ENCODE data around the gene TRIM10.

Gene TRIM10

GRCh38 chr6:30154709-30155519, 6.1 kb downstream of the TRIM10 start:
- Histone ChIP-seq H4K8ac (ENCODE audit: low read length) (no peak overlapping the region), H2BK12ac (ENCODE audit: low read length in 2 of 2) (no peak overlapping the region), H2AK5ac (ENCODE audit: low read length, severe bottlenecking) (no peak overlapping the region), H3K79me1 (replicated peaks; ENCODE audit: low read length, poor library complexity, severe bottlenecking) (no peaks in the 10 kb centered on the region), H3K14ac (ENCODE audit: low read length in 2 of 2) (no peak overlapping the region), H3K27me3 (ENCODE audit: control insufficient read depth in 1 of 2, insufficient read depth in 1 of 2, low read length in 2 of 2) (peaks cover 0 to 28% of the 10 kb centered on the region in 2 experiments), H3K18ac (ENCODE audit: low read depth in 1 of 2, low read length in 2 of 2) (no peak overlapping the region), H2AFZ (ENCODE audit: low read depth, low read length) (no peak overlapping the region), H3K4ac (ENCODE audit: low read depth in 1 of 2, low read length in 2 of 2) (no peak overlapping the region), H2BK15ac (ENCODE audit: low read depth, poor library complexity, severe bottlenecking) (no peak overlapping the region), H3K4me2 (ENCODE audit: low read length, poor library complexity, severe bottlenecking) (peak overlapping the region; percentile 7), H2BK120ac (ENCODE audit: low read depth, low read length) (no peak overlapping the region), H3K9me3 (ENCODE audit: control insufficient read depth, low read length) (no peaks in the 10 kb centered on the region), H4K91ac (ENCODE audit: low read length) (no peak overlapping the region), H2BK5ac (ENCODE audit: low read depth, low read length, poor library complexity, severe bottlenecking) (no peak overlapping the region), H3K4me1 (ENCODE audit: control insufficient read depth, insufficient read depth, low read depth, low read length) (peaks cover 14% of the 10 kb centered on the region), H3K23ac (ENCODE audit: low read length in 2 of 2) (no peak overlapping the region), H3K9ac (ENCODE audit: low read length) (peak overlapping the region; percentile 41), H3K36me3 (ENCODE audit: control insufficient read depth in 1 of 2, insufficient read depth in 2 of 2, low read depth in 1 of 2, low read length in 2 of 2) (no peaks in the 10 kb centered on the region), H3K4me3 (ENCODE audit: insufficient read depth in 1 of 2, low read depth in 1 of 2, low read length in 2 of 2) (peak overlapping the region in 1 of 2 experiments; percentile 32), H3K27ac (ENCODE audit: low read length, poor library complexity, severe bottlenecking) (no peak overlapping the region)
- peak; percentile 7 for DNase-seq
- WGBS: 83% methylated on average over 8 of the region's 12 CpGs

GRCh38 chr6:30154061-30154460, 7.0 kb downstream of the TRIM10 start:
- Histone ChIP-seq H3K9ac (ENCODE audit: low read length) (no peak overlapping the region), H2BK15ac (ENCODE audit: low read depth, poor library complexity, severe bottlenecking) (no peak overlapping the region), H2BK5ac (ENCODE audit: low read depth, low read length, poor library complexity, severe bottlenecking) (no peak overlapping the region), H3K4me1 (ENCODE audit: control insufficient read depth, insufficient read depth, low read depth, low read length) (peaks cover 14% of the 10 kb centered on the region), H3K14ac (ENCODE audit: low read length in 2 of 2) (no peak overlapping the region), H2AFZ (ENCODE audit: low read depth, low read length) (no peak overlapping the region), H3K18ac (ENCODE audit: low read depth in 1 of 2, low read length in 2 of 2) (no peak overlapping the region), H3K36me3 (ENCODE audit: control insufficient read depth in 1 of 2, insufficient read depth in 2 of 2, low read depth in 1 of 2, low read length in 2 of 2) (no peaks in the 10 kb centered on the region), H3K4me2 (ENCODE audit: low read length, poor library complexity, severe bottlenecking) (no peak overlapping the region), H3K9me3 (ENCODE audit: control insufficient read depth, low read length) (no peaks in the 10 kb centered on the region), H3K27ac (ENCODE audit: low read length, poor library complexity, severe bottlenecking) (no peak overlapping the region), H3K4me3 (ENCODE audit: insufficient read depth in 1 of 2, low read depth in 1 of 2, low read length in 2 of 2) (peak overlapping the region in 1 of 2 experiments; percentile 22), H3K27me3 (ENCODE audit: control insufficient read depth in 1 of 2, insufficient read depth in 1 of 2, low read length in 2 of 2) (peaks cover 0 to 28% of the 10 kb centered on the region in 2 experiments), H2BK12ac (ENCODE audit: low read length in 2 of 2) (no peak overlapping the region), H3K23ac (ENCODE audit: low read length in 2 of 2) (no peak overlapping the region), H2AK5ac (ENCODE audit: low read length, severe bottlenecking) (peak overlapping the region; percentile 34), H4K8ac (ENCODE audit: low read length) (no peak overlapping the region), H4K91ac (ENCODE audit: low read length) (peak overlapping the region; percentile 9), H3K79me1 (replicated peaks; ENCODE audit: low read length, poor library complexity, severe bottlenecking) (no peaks in the 10 kb centered on the region), H2BK120ac (ENCODE audit: low read depth, low read length) (no peak overlapping the region), H3K4ac (ENCODE audit: low read depth in 1 of 2, low read length in 2 of 2) (no peak overlapping the region)
- no peak for DNase-seq
- 79% methylated on average over 14 of the region's 17 CpGs for WGBS

- Histone ChIP-seq H2BK5ac (ENCODE audit: low read depth, low read length, poor library complexity, severe bottlenecking) (no peak overlapping the region), H2BK15ac (ENCODE audit: low read depth, poor library complexity, severe bottlenecking) (no peak overlapping the region), H3K4me3 (ENCODE audit: insufficient read depth in 1 of 2, low read depth in 1 of 2, low read length in 2 of 2) (no peak overlapping the region), H4K8ac (ENCODE audit: low read length) (no peak overlapping the region), H3K4me1 (ENCODE audit: control insufficient read depth, insufficient read depth, low read depth, low read length) (peaks cover 14% of the 10 kb centered on the region), H3K79me1 (replicated peaks; ENCODE audit: low read length, poor library complexity, severe bottlenecking) (no peaks in the 10 kb centered on the region), H2AFZ (ENCODE audit: low read depth, low read length) (no peak overlapping the region), H3K18ac (ENCODE audit: low read depth in 1 of 2, low read length in 2 of 2) (no peak overlapping the region), H3K27me3 (ENCODE audit: control insufficient read depth in 1 of 2, insufficient read depth in 1 of 2, low read length in 2 of 2) (peaks cover 0 to 25% of the 10 kb centered on the region in 2 experiments), H3K4ac (ENCODE audit: low read depth in 1 of 2, low read length in 2 of 2) (no peak overlapping the region), H3K4me2 (ENCODE audit: low read length, poor library complexity, severe bottlenecking) (no peak overlapping the region), H3K14ac (ENCODE audit: low read length in 2 of 2) (no peak overlapping the region), H2BK12ac (ENCODE audit: low read length in 2 of 2) (no peak overlapping the region), H2AK5ac (ENCODE audit: low read length, severe bottlenecking) (no peak overlapping the region), H3K23ac (ENCODE audit: low read length in 2 of 2) (no peak overlapping the region), H3K9me3 (ENCODE audit: control insufficient read depth, low read length) (no peaks in the 10 kb centered on the region), H3K9ac (ENCODE audit: low read length) (no peak overlapping the region), H3K27ac (ENCODE audit: low read length, poor library complexity, severe bottlenecking) (no peak overlapping the region), H3K36me3 (ENCODE audit: control insufficient read depth in 1 of 2, insufficient read depth in 2 of 2, low read depth in 1 of 2, low read length in 2 of 2) (no peaks in the 10 kb centered on the region), H4K91ac (ENCODE audit: low read length) (no peak overlapping the region), H2BK120ac (ENCODE audit: low read depth, low read length) (no peak overlapping the region)
- DNase-seq: no peak
- 95% methylated on average over 3 of the region's 3 CpGs for WGBS
These were observed 8.0 kb downstream of the TRIM10 start for GRCh38 chr6:30152910-30153610.

GRCh38 chr6:30152016-30152673, 8.9 kb downstream of the TRIM10 start:
- 77% methylated on average over 4 of the region's 4 CpGs for WGBS

More at GRCh38 chr6:30152016-30152673, 8.9 kb downstream of the TRIM10 start:
- Histone ChIP-seq H2BK120ac (ENCODE audit: low read depth, low read length) (no peak overlapping the region), H3K23ac (ENCODE audit: low read length in 2 of 2) (no peak overlapping the region), H2AK5ac (ENCODE audit: low read length, severe bottlenecking) (no peak overlapping the region), H3K4ac (ENCODE audit: low read depth in 1 of 2, low read length in 2 of 2) (no peak overlapping the region), H3K27me3 (ENCODE audit: control insufficient read depth in 1 of 2, insufficient read depth in 1 of 2, low read length in 2 of 2) (peaks cover 0 to 30% of the 10 kb centered on the region in 2 experiments), H2BK15ac (ENCODE audit: low read depth, poor library complexity, severe bottlenecking) (no peak overlapping the region), H4K8ac (ENCODE audit: low read length) (no peak overlapping the region), H2BK12ac (ENCODE audit: low read length in 2 of 2) (no peak overlapping the region), H3K9me3 (ENCODE audit: control insufficient read depth, low read length) (no peaks in the 10 kb centered on the region), H3K27ac (ENCODE audit: low read length, poor library complexity, severe bottlenecking) (no peak overlapping the region), H3K18ac (ENCODE audit: low read depth in 1 of 2, low read length in 2 of 2) (no peak overlapping the region), H3K4me1 (ENCODE audit: control insufficient read depth, insufficient read depth, low read depth, low read length) (peaks cover 14% of the 10 kb centered on the region), H2BK5ac (ENCODE audit: low read depth, low read length, poor library complexity, severe bottlenecking) (no peak overlapping the region), H2AFZ (ENCODE audit: low read depth, low read length) (no peak overlapping the region), H3K14ac (ENCODE audit: low read length in 2 of 2) (no peak overlapping the region), H4K91ac (ENCODE audit: low read length) (no peak overlapping the region), H3K36me3 (ENCODE audit: control insufficient read depth in 1 of 2, insufficient read depth in 2 of 2, low read depth in 1 of 2, low read length in 2 of 2) (no peaks in the 10 kb centered on the region), H3K4me3 (ENCODE audit: insufficient read depth in 1 of 2, low read depth in 1 of 2, low read length in 2 of 2) (no peak overlapping the region), H3K4me2 (ENCODE audit: low read length, poor library complexity, severe bottlenecking) (no peak overlapping the region), H3K9ac (ENCODE audit: low read length) (no peak overlapping the region), H3K79me1 (replicated peaks; ENCODE audit: low read length, poor library complexity, severe bottlenecking) (no peaks in the 10 kb centered on the region)
- DNase-seq: no peak

Data from mesenchymal stem cell (in vitro differentiated cells and primary cell).